Activated CD4-positive, CD25-positive, alpha-beta regulatory T cell treated with anti-CD3 and anti-CD28 coated beads, Interleukin-2, amount 50 U/mL, for 72 hours (primary cell): Measurements from ENCODE around the gene COL6A3.

ENCODE experiments used
- DNase-seq: peaks from one replicate; pipeline ENCODE4 v3.0.0; 2021

COL6A3 gene

DNA sequence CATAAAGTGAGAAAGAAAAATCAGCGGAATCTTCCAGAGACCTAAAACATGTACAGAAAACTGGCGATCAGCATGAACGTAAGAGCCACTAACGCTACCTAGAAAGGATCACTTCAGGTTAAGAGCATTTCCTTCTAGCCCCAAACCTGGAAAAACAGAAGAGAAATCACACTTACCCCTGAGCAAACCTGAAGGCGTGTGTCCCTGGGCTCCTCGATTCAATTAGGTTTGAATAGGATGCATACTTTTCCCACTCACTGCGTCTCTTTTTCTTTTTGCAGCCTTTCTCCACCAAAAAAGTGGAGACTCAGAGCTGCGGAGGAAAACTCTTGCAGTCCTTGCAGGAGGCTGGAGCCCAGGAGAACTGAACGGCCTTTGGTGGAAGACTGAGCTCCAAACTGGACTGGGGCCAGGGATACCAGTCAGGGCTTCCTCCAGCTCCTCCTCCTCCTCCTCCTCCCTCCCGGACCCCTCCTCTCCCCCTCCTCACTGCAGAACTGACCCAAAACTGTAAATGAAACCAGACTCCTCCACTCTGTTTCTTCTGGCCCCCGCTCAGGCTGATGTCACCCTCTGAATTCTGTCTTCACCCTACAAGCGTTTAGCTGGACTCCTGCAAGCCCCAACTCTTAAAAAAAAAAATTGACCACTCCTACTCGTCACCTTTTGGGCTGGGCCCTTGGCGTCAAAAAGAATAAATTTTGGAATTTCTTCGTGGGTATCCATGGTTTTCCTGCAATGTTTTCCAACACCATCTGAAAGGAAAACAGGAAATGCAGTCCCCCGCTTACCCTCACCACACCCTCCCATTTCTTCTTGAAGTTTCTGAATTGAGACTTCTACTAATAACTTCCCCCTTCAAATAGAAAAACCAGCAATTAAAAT lies at the start of gene COL6A3:
Gene COL6A3, minus strand, starts transcription at position 388 of the 885 bp plus-strand sequence. CDS start 17,347 bp downstream, outside the sequence.
- DNase-seq: no peak

GRCh38 chr2:237459741-237460174 lies 45.8 kb upstream of the COL6A3 start:
- no peak for DNase-seq

DNA sequence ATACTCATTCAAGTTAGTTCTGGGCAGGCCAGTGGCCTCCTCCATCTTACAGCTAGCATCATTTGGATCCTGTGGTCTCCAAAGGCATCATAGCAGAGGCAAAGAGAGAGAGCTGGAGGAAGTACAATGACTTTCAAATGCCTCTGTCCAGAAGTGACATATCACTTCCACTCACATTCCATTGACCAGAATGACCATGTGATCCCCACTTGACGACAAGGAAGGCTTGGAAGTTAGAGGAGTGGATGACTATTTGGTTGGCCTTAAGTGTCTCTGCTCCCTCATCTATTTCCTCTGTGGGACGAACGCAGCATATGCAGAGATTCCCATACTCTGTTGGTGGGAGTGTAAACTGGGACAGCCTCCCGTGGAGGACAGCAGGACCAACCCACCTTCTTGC lies 45.3 kb upstream of the COL6A3 start:
- DNase-seq: no peak

DNA sequence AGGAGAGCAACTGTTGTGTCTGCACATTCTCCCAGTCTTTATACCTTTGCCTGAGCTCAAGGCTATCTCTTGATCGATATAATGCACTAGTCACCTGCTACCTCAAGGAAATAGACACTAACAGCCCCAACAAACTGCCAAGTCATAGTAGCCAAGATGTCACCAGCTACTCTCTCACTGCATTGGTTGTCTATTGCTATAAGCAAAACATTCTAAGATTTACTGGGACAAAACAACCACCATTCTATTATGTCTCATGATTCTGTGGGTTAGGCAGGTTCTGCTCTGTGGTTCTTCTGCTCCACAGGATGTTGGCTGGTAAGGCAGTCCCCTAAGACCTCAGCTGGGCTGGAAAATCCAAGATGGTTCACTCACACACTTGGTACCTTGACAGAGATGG lies 44.6 kb upstream of the COL6A3 start:
- DNase-seq: no peak

DNA sequence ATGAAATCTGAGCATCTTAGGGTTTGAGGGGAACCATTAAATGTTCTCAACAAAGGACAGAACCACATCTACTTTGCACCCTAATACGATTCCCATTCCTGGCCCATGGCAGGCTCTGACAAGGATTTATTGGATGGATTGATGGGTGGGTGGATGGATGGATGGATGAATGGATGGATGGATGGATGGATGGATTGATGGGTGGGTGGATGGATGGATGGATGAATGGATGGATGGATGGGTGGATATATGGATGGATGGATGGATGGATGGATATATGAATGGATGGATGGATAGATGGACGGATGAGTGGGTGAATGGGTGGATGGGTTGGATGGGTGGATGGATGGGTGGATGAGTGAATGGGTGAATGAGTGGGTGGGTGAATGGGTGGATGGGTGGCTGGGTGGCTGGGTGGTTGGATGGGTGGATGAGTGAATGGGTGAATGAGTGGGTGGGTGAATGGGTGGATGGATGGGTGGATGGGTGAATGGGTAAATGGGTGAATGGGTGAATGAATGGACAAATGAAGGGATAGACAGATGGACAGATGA lies 43.5 kb upstream of the COL6A3 start:
- no peak for DNase-seq

DNA sequence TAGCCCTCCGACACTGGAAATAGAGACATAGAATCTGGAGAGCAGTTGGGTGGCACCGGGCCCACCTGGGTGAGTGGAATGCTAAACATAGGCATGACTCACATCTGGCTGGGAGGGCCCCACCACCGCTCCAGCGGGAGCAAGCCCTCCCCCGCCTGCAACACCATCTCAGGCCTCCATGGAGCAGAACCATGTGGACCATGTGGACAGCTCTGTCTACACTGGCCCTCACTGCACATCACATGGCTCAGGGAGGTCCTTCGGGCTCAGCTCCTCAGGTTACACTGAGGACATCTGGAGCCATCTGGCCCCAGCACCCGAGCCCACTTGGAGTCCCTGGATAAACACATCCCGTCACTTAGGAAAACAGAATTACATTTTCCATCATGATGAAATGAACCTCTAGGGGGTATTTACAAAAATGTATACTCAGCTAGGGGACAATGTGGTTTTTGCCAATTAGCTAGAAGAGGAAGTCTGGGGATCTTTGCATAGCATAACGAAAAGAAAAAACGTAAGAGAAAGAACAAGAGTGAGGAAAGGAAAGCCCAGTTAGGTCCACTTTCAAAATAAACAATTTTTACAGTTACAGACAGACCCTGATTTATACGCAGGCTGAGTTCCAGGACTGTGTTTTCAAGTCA lies 42.4 kb upstream of the COL6A3 start:
- no peak for DNase-seq

- no peak for DNase-seq
Observed at GRCh38 chr2:237455764-237456163, 41.8 kb upstream of the COL6A3 start.

GRCh38 chr2:237453671-237454070 lies 39.7 kb upstream of the COL6A3 start:
- DNase-seq: no peak

DNA sequence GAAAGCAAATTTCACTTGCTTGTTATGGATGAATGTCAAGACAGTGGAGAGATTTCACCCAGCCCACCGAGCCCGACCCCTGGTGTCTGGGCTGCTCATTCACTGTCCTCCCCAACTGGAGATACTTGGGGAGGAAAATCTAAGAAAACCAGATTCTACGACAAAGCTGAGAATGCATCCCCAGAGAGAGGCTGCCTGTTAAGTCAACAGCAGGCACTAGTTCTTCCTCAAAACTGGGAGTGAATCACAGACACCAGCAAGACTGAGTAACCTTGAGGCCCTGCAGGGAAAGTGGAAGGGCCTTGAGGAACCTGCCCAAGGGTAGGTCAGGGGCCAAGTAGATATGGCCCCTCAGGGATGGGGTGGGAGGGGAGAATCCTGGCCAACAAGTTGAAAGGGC lies 38.9 kb upstream of the COL6A3 start:
- no peak for DNase-seq

DNA sequence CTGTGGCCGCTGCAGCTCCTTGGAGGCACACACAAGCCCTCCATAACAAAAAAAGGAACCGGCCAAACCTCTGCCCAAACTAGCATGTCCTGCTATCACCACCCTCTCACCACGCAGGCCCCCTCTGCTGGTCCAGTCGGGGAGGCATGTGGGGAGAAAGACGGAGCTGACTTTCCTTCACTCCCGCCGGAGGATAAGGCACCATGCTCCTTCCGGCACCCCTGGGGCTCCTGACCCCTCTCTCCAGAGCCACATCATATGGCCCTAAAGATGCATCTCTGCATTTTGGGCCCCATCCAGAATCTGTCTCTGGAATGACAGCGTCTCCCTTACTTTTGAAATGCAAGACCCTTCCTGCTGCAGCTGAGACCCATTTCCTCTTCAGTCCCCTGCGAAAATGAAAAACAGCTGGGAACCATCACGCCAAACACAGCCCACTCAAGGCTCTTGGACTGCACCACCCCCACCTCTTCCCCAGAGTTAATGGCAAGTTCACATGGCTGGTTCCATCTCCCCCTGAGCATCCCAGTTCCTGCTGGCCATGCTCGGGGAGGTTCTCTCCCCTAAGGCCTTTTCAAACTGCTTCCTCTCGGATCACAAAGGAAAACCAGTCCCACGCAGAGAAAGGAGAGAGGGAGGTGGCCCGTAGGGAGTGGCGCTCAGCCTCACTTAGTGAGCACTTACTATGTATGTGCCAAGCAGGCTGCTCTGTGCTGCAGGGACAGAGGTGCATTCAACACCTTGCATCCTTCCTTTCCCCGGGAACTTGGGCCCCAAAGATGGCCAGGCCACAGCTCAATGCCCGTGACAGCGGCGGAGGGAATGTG lies 37.9 kb upstream of the COL6A3 start:
- no peak for DNase-seq

- DNase-seq: no peak
Observed at GRCh38 chr2:237450583-237450982, 36.6 kb upstream of the COL6A3 start.

DNA sequence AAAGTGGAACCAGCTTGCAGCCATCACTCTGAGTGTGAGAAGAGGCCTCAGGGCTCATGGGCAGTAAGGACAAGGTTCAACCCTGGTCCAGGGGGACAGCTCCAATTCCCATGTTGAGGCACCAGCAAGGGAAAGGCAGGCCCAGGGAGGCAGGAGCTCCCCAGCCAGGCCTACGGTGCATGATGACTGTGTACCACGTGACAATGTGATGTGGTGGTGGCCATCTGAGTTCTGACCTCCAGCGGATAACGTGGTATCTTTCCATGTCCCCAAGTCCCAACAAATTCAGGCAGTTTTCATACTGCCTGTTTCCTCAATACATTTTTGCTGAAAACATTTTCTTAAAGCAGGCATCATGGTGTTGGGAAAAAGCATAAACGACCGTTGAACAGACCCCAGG lies 36.1 kb upstream of the COL6A3 start:
- DNase-seq: no peak

GRCh38 chr2:237449193-237449881 lies 35.4 kb upstream of the COL6A3 start:
- DNase-seq: no peak

GRCh38 chr2:237448626-237449025 lies 34.7 kb upstream of the COL6A3 start:
- no peak for DNase-seq

GRCh38 chr2:237448171-237448570 lies 34.2 kb upstream of the COL6A3 start:
- DNase-seq: no peak

- DNase-seq: no peak
Observed at GRCh38 chr2:237447496-237447895, 33.5 kb upstream of the COL6A3 start.

- DNase-seq: no peak
Observed at GRCh38 chr2:237446338-237446665, 32.3 kb upstream of the COL6A3 start.

GRCh38 chr2:237445611-237446337 lies 31.8 kb upstream of the COL6A3 start:
- no peak for DNase-seq

GRCh38 chr2:237444071-237444470 lies 30.1 kb upstream of the COL6A3 start:
- no peak for DNase-seq

GRCh38 chr2:237441605-237442274 lies 27.8 kb upstream of the COL6A3 start:
- DNase-seq: no peak

- DNase-seq: no peak
Observed at GRCh38 chr2:237440819-237441281, 26.9 kb upstream of the COL6A3 start.
